GM12892 (cell line): ENCODE measurements around the gene GRPR.

ENCODE experiments used
- POLR2A ChIP-seq: IDR thresholded peaks from 2 replicates; pipeline ENCODE4 v1.6.1; 2011; ENCODE audit warnings: low read depth, low read length, control low read depth
- TAF1 ChIP-seq: IDR thresholded peaks from 2 replicates; pipeline ENCODE4 v1.6.1; 2011; ENCODE audit warnings: low read depth, mild to moderate bottlenecking, control low read depth, low read length, borderline replicate concordance

DNA sequence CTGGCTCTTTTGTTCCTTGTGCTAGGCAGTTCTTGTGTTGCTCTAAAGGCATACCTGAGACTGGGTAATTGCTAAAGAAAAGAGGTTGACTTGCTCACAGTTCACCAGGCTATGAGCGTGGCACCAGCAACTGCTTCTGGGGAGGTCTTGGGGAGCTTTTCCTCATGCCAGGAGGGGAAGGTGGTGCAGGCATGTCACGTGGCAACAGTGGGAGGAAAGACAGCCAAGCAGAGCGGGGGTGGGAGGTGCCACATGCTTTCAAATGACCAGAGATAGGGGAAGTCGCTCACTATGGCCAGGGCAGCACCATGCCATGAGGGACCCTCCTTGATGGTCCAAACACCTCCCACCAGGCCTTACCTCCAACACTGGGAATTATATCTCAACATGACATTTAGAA lies 48.6 kb downstream of the GRPR start:
- no peak for TF ChIP-seq POLR2A
- no peak for TF ChIP-seq TAF1
